IMR-90 (cell line): ENCODE measurements around the gene AQP7. TPM values are rescaled to one million over a fixed set of nuclear protein-coding genes. Genes with fewer than 3 reads are reported as not detected.

Experiments
- ATAC-seq: fragments of 200-7000 bp; cut with Tn5 transposase; 2 replicates; pipeline ENCODE4 v1.9.1; 2020; ENCODE audit warnings: low read depth, mild to moderate bottlenecking, moderate library complexity
- BruUV-seq: library from RNA; stranded (reverse); fragments of 400-500 nt; replicated peaks from 2 replicates; lab custom pipeline; 2021; lab: Mats Ljungman, UMichigan
- CTCF ChIA-PET: fragments of 300-600 bp; formaldehyde crosslinking; extraction: SDS; loops from one replicate; lab custom pipeline; 2021; ENCODE audit warnings: antibody characterized with exemption; lab: Yijun Ruan, JAX
- POLR2A ChIA-PET: fragments of 300-600 bp; sonication (Branson Sonifier 250); formaldehyde crosslinking; loops from one replicate; lab custom pipeline; 2022; ENCODE audit warnings: antibody characterized with exemption; ENCODE audit not compliant: unreplicated experiment; lab: Charles Lee
- DNase-seq: peaks from one replicate; pipeline ENCODE4 v3.0.0; 2013
- H2AFZ ChIP-seq: replicated peaks from 2 replicates; pipeline ENCODE3; 2013; ENCODE audit warnings: low read length, mild to moderate bottlenecking; ENCODE audit not compliant: poor library complexity
- H2AK5ac ChIP-seq: 2 replicates; pipeline ENCODE4 v1.6.1; 2013; ENCODE audit warnings: low read depth, low read length, inconsistent platforms
- H2AK9ac ChIP-seq: replicated peaks from 2 replicates; pipeline ENCODE3; 2013; ENCODE audit warnings: mild to moderate bottlenecking, low read depth, low read length, moderate library complexity; ENCODE audit not compliant: poor library complexity
- H2BK120ac ChIP-seq: 2 replicates; pipeline ENCODE4 v1.6.1; 2013; ENCODE audit warnings: low read depth, low read length, inconsistent platforms
- H2BK15ac ChIP-seq: 3 replicates; pipeline ENCODE4 v1.6.1; 2013; ENCODE audit warnings: low read depth, low read length, inconsistent platforms
- H2BK20ac ChIP-seq: 2 replicates; pipeline ENCODE4 v1.6.1; 2013; ENCODE audit warnings: low read depth, mild to moderate bottlenecking, inconsistent platforms, low read length, moderate library complexity
- H2BK5ac ChIP-seq: 2 replicates; pipeline ENCODE4 v1.6.1; 2013; ENCODE audit warnings: mild to moderate bottlenecking, low read depth, low read length, inconsistent platforms; ENCODE audit not compliant: poor library complexity, severe bottlenecking
- H3K14ac ChIP-seq: replicated peaks from 2 replicates; pipeline ENCODE4 v1.6.1; 2013; ENCODE audit warnings: low read depth, low read length, inconsistent platforms
- H3K18ac ChIP-seq: 2 replicates; pipeline ENCODE4 v1.6.1; 2013; ENCODE audit warnings: low read depth, low read length, control low read depth
- H3K23ac ChIP-seq: 2 replicates; pipeline ENCODE4 v1.6.1; 2013; ENCODE audit warnings: low read depth, low read length, inconsistent platforms
- H3K27ac ChIP-seq: 2 replicates; pipeline ENCODE4 v1.5.1; 2013; ENCODE audit warnings: mild to moderate bottlenecking, control low read depth, low read length; ENCODE audit not compliant: insufficient read depth
- H3K27me3 ChIP-seq: 2 replicates; pipeline ENCODE4 v1.6.1; 2013; ENCODE audit warnings: low read length; ENCODE audit not compliant: control insufficient read depth, insufficient read depth
- H3K36me3 ChIP-seq: 2 replicates; pipeline ENCODE4 v1.6.1; 2013; ENCODE audit warnings: low read length, mixed read lengths; ENCODE audit not compliant: control insufficient read depth, insufficient read depth
- H3K4ac ChIP-seq: 2 replicates; pipeline ENCODE4 v1.6.1; 2013; ENCODE audit warnings: low read depth, low read length, inconsistent platforms
- H3K4me1 ChIP-seq: 2 replicates; pipeline ENCODE4 v1.6.1; 2013; ENCODE audit warnings: low read length, mixed read lengths; ENCODE audit not compliant: control insufficient read depth, insufficient read depth
- H3K4me2 ChIP-seq: 2 replicates; pipeline ENCODE4 v1.6.1; 2013; ENCODE audit warnings: low read depth, mild to moderate bottlenecking, control low read depth, low read length, moderate library complexity
- H3K4me3 ChIP-seq: 2 replicates; pipeline ENCODE4 v1.5.1; 2013; ENCODE audit warnings: low read depth, mild to moderate bottlenecking, control low read depth, low read length, moderate library complexity; ENCODE audit not compliant: insufficient read depth
- H3K56ac ChIP-seq: 2 replicates; pipeline ENCODE4 v1.6.1; 2013; ENCODE audit warnings: low read length, inconsistent platforms; ENCODE audit not compliant: insufficient read depth; ENCODE audit errors: extremely low read depth
- H3K79me1 ChIP-seq, 2 experiments: 2 replicates each; pipeline ENCODE4 v1.6.1; 2013; ENCODE audit warnings: low read length in 2 of 2, inconsistent platforms in 1 of 2, low read depth in 1 of 2
- H3K9ac ChIP-seq: 2 replicates; pipeline ENCODE4 v1.6.1; 2013; ENCODE audit warnings: low read depth, low read length, control low read depth
- H3K9me1 ChIP-seq: 2 replicates; pipeline ENCODE4 v1.6.1; 2013; ENCODE audit warnings: low read length, inconsistent platforms; ENCODE audit not compliant: insufficient read depth
- H3K9me3 ChIP-seq: 2 replicates; pipeline ENCODE4 v1.6.1; 2013; ENCODE audit warnings: low read length; ENCODE audit not compliant: control insufficient read depth, insufficient read depth
- H4K20me1 ChIP-seq: 2 replicates; pipeline ENCODE4 v1.6.1; 2013; ENCODE audit warnings: low read length, inconsistent platforms; ENCODE audit not compliant: insufficient read depth
- H4K5ac ChIP-seq: 2 replicates; pipeline ENCODE4 v1.6.1; 2013; ENCODE audit warnings: mild to moderate bottlenecking, low read depth, low read length, control low read depth
- H4K8ac ChIP-seq, 2 experiments: 2 replicates each; pipeline ENCODE4 v1.6.1; 2013; ENCODE audit warnings: low read depth in 2 of 2, low read length in 2 of 2, control low read depth in 1 of 2, inconsistent platforms in 1 of 2
- H4K91ac ChIP-seq: 2 replicates; pipeline ENCODE4 v1.6.1; 2013; ENCODE audit warnings: low read depth, low read length, inconsistent platforms; ENCODE audit not compliant: insufficient read depth
- BHLHE40 ChIP-seq: fragments of 150-350 bp; IDR thresholded peaks from 2 replicates; pipeline ENCODE4 v1.6.1; 2016; ENCODE audit warnings: mild to moderate bottlenecking, low read depth, low read length
- CEBPB ChIP-seq: IDR thresholded peaks from 2 replicates; pipeline ENCODE4 v1.6.1; 2012; ENCODE audit warnings: low read depth, low read length, improper control_type of control experiment
- CHD1 ChIP-seq: IDR thresholded peaks from 2 replicates; pipeline ENCODE4 v1.6.1; 2012; ENCODE audit warnings: low read depth, low read length, improper control_type of control experiment
- CTCF ChIP-seq: conservative IDR thresholded peaks from 2 replicates; pipeline ENCODE4 v1.5.1; 2012; ENCODE audit warnings: mild to moderate bottlenecking, low read depth, low read length, improper control_type of control experiment
- FOS ChIP-seq: fragments of 150-350 bp; IDR thresholded peaks from 2 replicates; pipeline ENCODE4 v1.6.1; 2016; ENCODE audit warnings: low read depth, low read length
- MAFK ChIP-seq: IDR thresholded peaks from 2 replicates; pipeline ENCODE4 v1.6.1; 2012; ENCODE audit warnings: low read depth, low read length, improper control_type of control experiment
- MAZ ChIP-seq: IDR thresholded peaks from 2 replicates; pipeline ENCODE4 v1.6.1; 2012; ENCODE audit warnings: low read depth, mild to moderate bottlenecking, low read length, improper control_type of control experiment, moderate library complexity, borderline replicate concordance
- MXI1 ChIP-seq: IDR thresholded peaks from 2 replicates; pipeline ENCODE4 v1.6.1; 2012; ENCODE audit warnings: low read depth, mild to moderate bottlenecking, low read length, moderate library complexity, borderline replicate concordance
- NFE2L2 ChIP-seq: fragments of 150-350 bp; IDR thresholded peaks from 2 replicates; pipeline ENCODE4 v1.6.1; 2016; ENCODE audit warnings: low read depth, mild to moderate bottlenecking, low read length
- POLR2A ChIP-seq: IDR thresholded peaks from 2 replicates; pipeline ENCODE4 v1.6.1; 2012; ENCODE audit warnings: mild to moderate bottlenecking, low read depth, low read length
- RAD21 ChIP-seq: IDR thresholded peaks from 2 replicates; pipeline ENCODE4 v1.6.1; 2012; ENCODE audit warnings: low read length, improper control_type of control experiment
- RCOR1 ChIP-seq: IDR thresholded peaks from 2 replicates; pipeline ENCODE4 v1.6.1; 2012; ENCODE audit warnings: mild to moderate bottlenecking, low read length, improper control_type of control experiment; ENCODE audit not compliant: insufficient replicate concordance
- RFX5 ChIP-seq: IDR thresholded peaks from 2 replicates; pipeline ENCODE4 v1.8.0; 2012; ENCODE audit warnings: low read depth, mild to moderate bottlenecking, low read length, moderate library complexity
- SMC3 ChIP-seq: fragments of 150-350 bp; IDR thresholded peaks from 2 replicates; pipeline ENCODE4 v1.6.1; 2016; ENCODE audit warnings: low read depth, mild to moderate bottlenecking, antibody characterized with exemption, low read length, moderate library complexity
- USF2 ChIP-seq: fragments of 150-350 bp; IDR thresholded peaks from 2 replicates; pipeline ENCODE4 v1.6.1; 2017; ENCODE audit warnings: mild to moderate bottlenecking, antibody characterized with exemption, low read length, low read depth
- WGBS, 2 experiments: methylation state at CpG; one replicate each; pipeline versions ENCODE4 v1.1.5 to v1.1.7; 2013; ENCODE audit warnings: missing lambda C conversion rate in 2 of 2; ENCODE audit not compliant: insufficient read length in 1 of 2; ENCODE audit errors: extremely low coverage in 2 of 2; 5-methylcytosine and 5-hydroxymethylcytosine counted together
- dilution Hi-C: fragments of 300-500 bp; cut with HindIII; formaldehyde crosslinking; loops from one replicate; pipeline ENCODE4 v1.14.3; 2018; ENCODE audit warnings: low sequenced_read_pairs; ENCODE audit not compliant: unreplicated experiment
- in situ Hi-C: fragments of 300-500 bp; cut with MboI; formaldehyde crosslinking; loops from 3 replicates; pipeline ENCODE4 v1.14.3; 2019; ENCODE audit warnings: low sequenced_read_pairs, inconsistent platforms, mixed read lengths
- intact Hi-C: fragments of 100-400 bp; cut with micrococcal nuclease; formaldehyde crosslinking; loops from 2 replicates; pipeline ENCODE4 v1.10.0; 2022
- polyA plus RNA-seq, 3 experiments: library from polyadenylated mRNA; depleted of rRNA; stranded (reverse); fragments of >200 nt; gene quantifications; 2 replicates each; pipeline ENCODE4 v1.2.3, GENCODE V29; 2012; ENCODE audit warnings: low replicate concordance in 1 of 3
- total RNA-seq: library from RNA; depleted of rRNA; stranded (reverse); fragments of >200 nt; gene quantifications from 2 replicates; pipeline ENCODE4 v1.2.3, GENCODE V29; 2012
- TF ChIP-seq, protein P1 (sequence below): fragments of 150-350 bp; IDR thresholded peaks from 2 replicates; pipeline ENCODE4 v1.6.1; 2016; ENCODE audit warnings: low read depth, mild to moderate bottlenecking, low read length, moderate library complexity, borderline replicate concordance

AQP7 gene
- total and polyA plus RNA-seq, 2 of the 4 experiments (the other 2 are of a cell fraction): 0.07 TPM; not detected in 1

GRCh38 chr9:33346564-33346963 lies 55.8 kb downstream of the AQP7 start:
- intact Hi-C loops: no loop called here

More at GRCh38 chr9:33346564-33346963, 55.8 kb downstream of the AQP7 start:
- Histone ChIP-seq H3K4me2 (no peak overlapping the region), H3K23ac (no peak overlapping the region), H2BK5ac (no peak overlapping the region), H3K9me1 (peaks cover 3% of the 10 kb centered on the region), H2BK20ac (no peak overlapping the region), H3K27ac (no peak overlapping the region), H4K8ac (no peak overlapping the region), H3K4me3 (no peak overlapping the region), H3K27me3 (no peaks in the 10 kb centered on the region), H3K18ac (no peak overlapping the region), H4K91ac (no peak overlapping the region), H3K4ac (no peak overlapping the region), H4K20me1 (no peaks in the 10 kb centered on the region; the same call in 1 of the 2 replicates), H3K79me1 (peaks cover 0 to 11% of the 10 kb centered on the region in 2 experiments; a peak in 1 of 4 replicates), H3K14ac (no peak overlapping the region), H3K4me1 (peaks cover 5% of the 10 kb centered on the region; the same call in 1 of the 2 replicates), H2AK9ac (no peak overlapping the region), H2BK120ac (no peak overlapping the region), H3K9me3 (no peaks in the 10 kb centered on the region), H2BK15ac (no peak overlapping the region), H2AK5ac (no peak overlapping the region), H3K36me3 (peaks cover 29% of the 10 kb centered on the region), H4K5ac (no peak overlapping the region), H3K9ac (no peak overlapping the region), H2AFZ (no peak overlapping the region), H3K56ac (no peak overlapping the region)
- TF ChIP-seq RFX5: no peak
- no peak for TF ChIP-seq CTCF
- no peak for TF ChIP-seq NFE2L2
- TF ChIP-seq USF2: no peak
- TF ChIP-seq BHLHE40: no peak
- no peak for TF ChIP-seq CHD1
- no peak for TF ChIP-seq MAZ
- TF ChIP-seq FOS: no peak
- TF ChIP-seq RAD21: no peak
- TF ChIP-seq CEBPB: no peak
- TF ChIP-seq POLR2A: no peak
- TF ChIP-seq, protein P1, sequence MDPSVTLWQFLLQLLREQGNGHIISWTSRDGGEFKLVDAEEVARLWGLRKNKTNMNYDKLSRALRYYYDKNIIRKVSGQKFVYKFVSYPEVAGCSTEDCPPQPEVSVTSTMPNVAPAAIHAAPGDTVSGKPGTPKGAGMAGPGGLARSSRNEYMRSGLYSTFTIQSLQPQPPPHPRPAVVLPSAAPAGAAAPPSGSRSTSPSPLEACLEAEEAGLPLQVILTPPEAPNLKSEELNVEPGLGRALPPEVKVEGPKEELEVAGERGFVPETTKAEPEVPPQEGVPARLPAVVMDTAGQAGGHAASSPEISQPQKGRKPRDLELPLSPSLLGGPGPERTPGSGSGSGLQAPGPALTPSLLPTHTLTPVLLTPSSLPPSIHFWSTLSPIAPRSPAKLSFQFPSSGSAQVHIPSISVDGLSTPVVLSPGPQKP: no peak
- TF ChIP-seq MAFK: no peak
- no peak for TF ChIP-seq SMC3
- no peak for TF ChIP-seq RCOR1
- no peak for TF ChIP-seq MXI1
- dilution Hi-C loops: no loop called here
- no peak for ATAC-seq
- no TSS peak for BruUV-seq
- no peak for DNase-seq
- CTCF ChIA-PET: no interaction called here
- in situ Hi-C loops: no loop called here
- POLR2A ChIA-PET: no interaction called here
- no CpG with 5 or more reads among the region's 4 CpGs for WGBS, 2 experiments
